Measurements from ENCODE around the gene SERGEF.
A peak's percentile ranks its signal among the peaks of the same experiment; 100 is the strongest.
"Not testable (repeated sequence)": the region's sequence is repeated elsewhere in the genome, so short reads cannot be mapped to it uniquely, and the experiment has no call there.

The SERGEF gene

DNA sequence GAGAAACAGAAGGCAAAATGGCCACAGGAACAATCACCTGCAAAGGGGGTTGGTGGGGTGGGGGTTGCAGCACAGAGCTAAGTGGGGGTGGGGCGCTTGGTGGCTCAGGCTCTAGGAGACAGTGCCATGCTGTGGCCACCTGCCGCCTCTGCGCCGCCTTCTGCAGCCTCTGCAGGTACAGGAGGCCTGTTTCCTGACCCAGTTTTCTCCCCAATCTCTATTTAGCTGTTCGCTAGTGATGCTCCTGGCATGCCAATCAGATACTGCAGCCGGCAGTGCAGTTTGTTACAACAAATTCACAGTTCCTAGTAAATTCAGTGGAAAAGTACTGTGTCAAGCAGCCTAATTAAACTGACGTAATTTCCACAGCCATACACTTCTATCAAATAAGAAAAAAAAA lies 106.4 kb downstream of the SERGEF start:
- DNase-seq (ENCODE audit: low read depth): no peak

DNA sequence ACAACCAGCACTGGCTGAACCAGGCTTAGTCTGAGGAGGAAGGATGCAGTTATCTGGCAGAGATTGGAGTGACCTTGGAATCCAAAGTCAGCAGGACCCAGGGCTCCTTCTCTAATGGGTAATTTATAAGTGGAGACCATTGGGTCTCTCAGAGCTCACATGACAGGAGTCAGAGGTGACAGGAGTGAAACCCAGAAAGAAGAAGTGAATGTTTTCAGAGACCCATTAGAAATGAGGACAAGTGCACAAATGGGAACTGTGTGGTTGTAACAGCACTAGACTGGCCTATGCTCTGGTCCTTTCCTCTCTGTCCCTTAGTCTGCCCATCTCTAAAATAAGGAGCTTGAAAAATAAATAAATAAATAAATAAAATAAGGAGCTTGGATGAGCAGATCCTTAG lies 107.4 kb downstream of the SERGEF start:
- no peak for DNase-seq (ENCODE audit: low read depth)

- DNase-seq (ENCODE audit: low read depth): no peak
Observed at GRCh38 chr11:17901481-17901880, 111.4 kb downstream of the SERGEF start.

GRCh38 chr11:17898782-17899181 lies 114.1 kb downstream of the SERGEF start:
- no peak for DNase-seq (ENCODE audit: low read depth)

DNA sequence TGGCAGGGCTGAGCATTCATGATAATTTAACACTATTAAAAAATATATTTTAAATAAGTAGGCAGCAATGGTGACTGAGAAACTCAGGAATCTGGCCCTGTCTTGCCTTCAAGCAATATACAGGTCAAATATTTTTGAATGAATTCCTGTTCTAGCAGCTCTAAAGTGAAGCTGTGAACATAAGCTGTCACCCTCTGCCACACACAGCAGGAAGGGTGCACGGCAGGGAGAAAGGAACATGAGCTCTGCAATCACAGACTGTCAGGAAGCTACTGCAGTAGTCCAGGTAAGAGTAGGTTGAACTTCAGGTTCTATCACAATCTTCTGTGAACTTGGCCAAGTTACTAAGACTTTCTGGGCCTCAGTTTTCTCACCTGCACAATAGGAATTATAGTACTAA lies 114.8 kb downstream of the SERGEF start:
- no peak for DNase-seq (ENCODE audit: low read depth)

DNA sequence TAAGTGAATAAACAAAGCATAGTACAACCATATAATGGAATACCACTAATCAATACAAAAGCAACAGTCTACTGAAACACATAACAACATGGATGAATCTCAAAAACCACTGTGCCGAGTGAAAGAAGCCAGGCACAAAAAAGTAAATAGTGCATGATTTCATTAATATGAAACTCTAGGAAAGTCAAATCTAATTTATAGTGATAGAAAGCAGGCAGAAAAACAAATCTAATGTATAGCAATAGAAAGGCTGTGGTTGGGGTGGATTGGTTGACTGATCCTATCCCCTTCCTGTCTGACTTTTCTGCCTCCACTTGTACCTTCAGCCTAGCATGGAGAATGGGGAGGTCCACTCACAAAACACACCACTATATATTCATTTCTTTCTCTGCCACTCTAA lies 115.4 kb downstream of the SERGEF start:
- DNase-seq (ENCODE audit: low read depth): no peak

GRCh38 chr11:17896496-17897151 lies 116.2 kb downstream of the SERGEF start:
- DNase-seq (ENCODE audit: low read depth): not testable (repeated sequence)

GRCh38 chr11:17894929-17895658 lies 117.8 kb downstream of the SERGEF start:
- no peak for DNase-seq (ENCODE audit: low read depth)

DNA sequence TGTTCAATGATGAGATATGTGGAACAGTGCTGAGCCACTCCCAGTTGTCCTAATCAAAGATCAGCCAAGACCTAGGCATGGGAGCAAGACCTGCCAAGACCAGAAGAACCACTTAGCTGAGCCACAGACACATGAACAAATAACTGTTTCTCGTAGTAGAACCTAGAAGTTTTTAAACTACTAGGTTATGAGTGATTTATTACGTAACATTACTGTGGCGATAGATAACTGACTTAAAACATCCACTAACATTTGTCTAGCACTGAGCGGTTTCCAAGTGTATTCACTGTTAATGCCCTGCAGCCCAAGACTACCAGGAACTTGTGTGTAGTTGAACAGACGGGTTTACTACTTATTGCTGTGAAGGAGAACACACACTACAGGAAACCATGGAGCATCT lies 120.4 kb downstream of the SERGEF start:
- no peak for DNase-seq (ENCODE audit: low read depth)

DNA sequence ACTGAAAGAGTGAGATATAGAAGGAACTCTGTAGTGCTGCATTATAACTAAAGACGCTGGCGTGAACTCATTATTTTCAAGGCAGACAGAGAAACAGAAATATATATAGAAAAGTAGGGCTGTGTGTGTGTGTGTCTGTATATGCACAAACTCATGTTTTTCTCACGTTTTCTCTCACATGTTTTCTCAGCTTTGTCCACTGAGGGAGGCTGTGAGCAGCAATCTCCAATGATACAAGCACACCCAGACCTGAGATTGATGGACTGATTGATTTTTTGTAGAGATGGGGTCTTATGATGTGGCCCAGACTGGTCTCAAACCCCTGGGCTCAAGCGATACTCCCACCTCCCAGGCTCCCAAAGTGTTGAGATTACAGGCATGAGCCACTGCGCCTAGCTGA lies 122.5 kb downstream of the SERGEF start:
- DNase-seq (ENCODE audit: low read depth): no peak

GRCh38 chr11:17887779-17888178 lies 125.1 kb downstream of the SERGEF start:
- DNase-seq (ENCODE audit: low read depth): peak; percentile 32

DNA sequence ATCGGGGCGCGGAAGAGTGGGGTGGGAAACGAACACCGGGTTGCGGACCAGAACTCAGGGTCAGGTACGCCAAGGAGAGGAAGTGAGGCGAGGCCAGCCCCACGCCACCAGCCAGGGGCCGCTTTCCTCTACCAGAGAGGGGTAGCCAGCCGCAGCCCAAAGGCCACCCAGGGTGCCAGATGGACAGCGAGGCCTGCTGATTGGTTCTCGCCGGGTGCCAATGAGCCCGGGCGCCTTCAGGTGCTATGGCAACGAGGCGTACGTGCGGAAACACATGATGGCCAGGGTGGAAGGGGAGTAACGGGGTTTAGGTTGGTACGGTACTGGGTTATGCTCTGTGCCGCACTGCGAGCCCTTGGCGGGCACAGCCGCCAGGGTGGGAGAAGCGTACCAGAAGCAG lies 128.9 kb downstream of the SERGEF start:
- DNase-seq (ENCODE audit: low read depth): no peak

- no peak for DNase-seq (ENCODE audit: low read depth)
Observed at GRCh38 chr11:17883057-17883456, 129.8 kb downstream of the SERGEF start.

GRCh38 chr11:17878743-17879142 lies 134.1 kb downstream of the SERGEF start:
- no peak for DNase-seq (ENCODE audit: low read depth)

- DNase-seq (ENCODE audit: low read depth): no peak
Observed at GRCh38 chr11:17877886-17878285, 135.0 kb downstream of the SERGEF start.

DNA sequence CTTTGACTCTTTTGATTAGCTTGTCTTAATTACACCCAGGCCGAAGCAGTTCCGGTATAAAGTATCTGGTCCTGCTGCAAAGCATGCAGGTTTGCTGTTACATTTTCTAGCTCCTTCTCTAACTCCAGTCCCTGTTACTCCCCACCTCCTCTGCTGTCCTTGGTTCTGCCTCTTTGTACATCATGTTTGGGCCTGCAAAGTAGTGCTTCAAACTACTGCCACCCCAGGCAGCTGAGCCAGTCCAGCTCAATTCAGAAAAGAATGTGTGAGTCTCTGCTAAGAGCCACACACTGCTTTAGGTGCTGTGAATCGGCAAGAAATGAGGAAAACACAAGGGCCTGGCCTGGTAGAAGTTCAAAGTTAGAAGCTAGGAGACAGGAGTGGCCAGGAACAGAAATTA lies 136.0 kb downstream of the SERGEF start:
- no peak for DNase-seq (ENCODE audit: low read depth)

DNA sequence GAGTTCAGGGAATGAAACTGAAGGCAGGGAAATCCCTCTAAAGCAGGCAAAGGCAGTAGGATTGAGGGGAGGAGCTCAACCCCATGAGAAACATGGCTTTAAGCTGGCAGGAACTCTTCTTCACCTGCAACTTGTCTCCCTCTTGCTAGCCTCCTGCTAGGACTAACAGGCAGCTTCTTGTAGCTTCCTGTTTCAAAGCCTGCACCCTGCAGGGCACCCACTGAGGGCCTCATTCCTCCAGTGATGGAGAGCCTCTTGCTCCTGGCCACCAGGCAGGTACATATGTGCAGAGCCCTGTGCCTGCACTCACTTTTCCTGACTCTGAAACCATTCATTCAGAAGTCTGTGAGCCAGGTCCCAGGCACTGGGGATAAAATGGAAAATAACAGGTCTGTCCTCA lies 137.0 kb downstream of the SERGEF start:
- DNase-seq (ENCODE audit: low read depth): no peak

- no peak for DNase-seq (ENCODE audit: low read depth)
Observed at GRCh38 chr11:17873586-17873985, 139.3 kb downstream of the SERGEF start.

GRCh38 chr11:17868398-17868797 lies 144.4 kb downstream of the SERGEF start:
- DNase-seq (ENCODE audit: low read depth): not testable (repeated sequence)

- no peak for DNase-seq (ENCODE audit: low read depth)
Observed at GRCh38 chr11:17867341-17867740, 145.5 kb downstream of the SERGEF start.

- DNase-seq (ENCODE audit: low read depth): no peak
Observed at GRCh38 chr11:17865765-17866428, 146.9 kb downstream of the SERGEF start.

DNA sequence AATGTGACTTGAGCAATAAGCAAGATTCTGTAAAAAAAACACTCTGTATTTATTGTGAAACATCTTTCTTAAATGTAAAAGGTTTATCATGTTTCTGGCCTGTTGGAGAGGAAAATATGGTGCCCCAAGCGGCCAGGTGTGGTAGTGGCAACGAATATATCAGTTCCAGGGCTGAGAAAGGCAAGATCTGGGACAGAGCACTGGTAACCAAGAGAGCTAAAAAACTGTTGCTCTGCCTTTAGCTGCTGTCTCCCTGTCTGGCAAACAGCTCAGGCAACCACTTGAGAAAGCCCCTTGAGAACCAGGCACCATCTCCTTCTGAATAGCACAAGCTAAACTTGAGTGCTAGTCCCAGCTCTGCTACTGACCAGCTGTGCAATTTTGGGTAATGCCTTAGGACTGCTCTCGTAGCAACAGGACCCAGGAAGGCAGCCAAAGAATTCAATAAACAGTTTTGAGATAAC lies 148.3 kb downstream of the SERGEF start:
- no peak for DNase-seq (ENCODE audit: low read depth)

- no peak for DNase-seq (ENCODE audit: low read depth)
Observed at GRCh38 chr11:17861036-17861755, 151.7 kb downstream of the SERGEF start.

Data from non-pigmented ciliary epithelial cell (primary cell).